Measurements from ENCODE around the gene COL13A1. TPM values are rescaled to one million over a fixed set of nuclear protein-coding genes. Genes with fewer than 3 reads are reported as not detected.

COL13A1 gene
- total RNA-seq, 4 donors from 2014 or later = 1.2 to 6.8 (median 3.9) TPM

- Histone ChIP-seq H3K36me3 (no peaks in the 10 kb centered on the region), H3K9me3 (no peaks in the 10 kb centered on the region), H3K27me3 (peaks cover 10% of the 10 kb centered on the region), H3K27ac (no peak overlapping the region), H3K4me3 (no peak overlapping the region), H3K4me1 (no peaks in the 10 kb centered on the region)
- 55 to 77% methylated on average over 2 to 3 of the region's 3 CpGs for WGBS, 2 donors (ENCODE audit: low coverage in 1 of 2)
- no peak for ATAC-seq
- TF ChIP-seq POLR2AphosphoS5 (IDR thresholded peaks at IDR 0.05) (no peak), CTCF (IDR thresholded peaks at IDR 0.05) (no peak), POLR2A (IDR thresholded peaks at IDR 0.05) (no peak), EP300 (IDR thresholded peaks at IDR 0.05) (no peak)
Measured at GRCh38 chr10:69968830-69969229, 167.1 kb downstream of the COL13A1 start.

- Histone ChIP-seq H3K27me3 (no peaks in the 10 kb centered on the region), H3K4me3 (no peak overlapping the region), H3K9me3 (no peaks in the 10 kb centered on the region), H3K36me3 (no peaks in the 10 kb centered on the region), H3K27ac (no peak overlapping the region), H3K4me1 (no peaks in the 10 kb centered on the region)
- TF ChIP-seq EP300 (IDR thresholded peaks at IDR 0.05) = no peak
- no peak for TF ChIP-seq POLR2AphosphoS5 (IDR thresholded peaks at IDR 0.05)
- no peak for TF ChIP-seq POLR2A (IDR thresholded peaks at IDR 0.05)
- no peak for TF ChIP-seq CTCF (IDR thresholded peaks at IDR 0.05)
- ATAC-seq = no peak
- WGBS, 2 donors (ENCODE audit: low coverage in 1 of 2) = 100% methylated on average over 1 of the region's 3 CpGs; no CpG with 5 or more reads in 1 of the 2 donors
Measured at GRCh38 chr10:69969977-69970376, 168.3 kb downstream of the COL13A1 start.

- no peaks in the 10 kb centered on the region for H3K27me3 ChIP-seq
Measured at GRCh38 chr10:69972981-69973397, 171.3 kb downstream of the COL13A1 start.

GRCh38 chr10:69973678-69974077 lies 172.0 kb downstream of the COL13A1 start:
- no peak for TF ChIP-seq EP300 (IDR thresholded peaks at IDR 0.05)
- TF ChIP-seq POLR2AphosphoS5 (IDR thresholded peaks at IDR 0.05) = no peak
- no peak for TF ChIP-seq POLR2A (IDR thresholded peaks at IDR 0.05)
- TF ChIP-seq CTCF (IDR thresholded peaks at IDR 0.05) = no peak

More at GRCh38 chr10:69972981-69973397, 171.3 kb downstream of the COL13A1 start:
- WGBS, 2 donors (ENCODE audit: low coverage in 1 of 2) = 57 to 67% methylated on average over 2 to 3 of the region's 3 CpGs
- H3K27ac ChIP-seq = no peak overlapping the region
- peaks cover 0 to 13% (median 0%) of the 10 kb centered on the region in 3 donors for H3K9me3 ChIP-seq
- H3K4me3 ChIP-seq = no peak overlapping the region
- no peaks in the 10 kb centered on the region for H3K36me3 ChIP-seq
- TF ChIP-seq EP300 (IDR thresholded peaks at IDR 0.05) = no peak
- TF ChIP-seq CTCF (IDR thresholded peaks at IDR 0.05) = no peak
- no peaks in the 10 kb centered on the region for H3K4me1 ChIP-seq
- ATAC-seq = no peak

GRCh38 chr10:69974551-69975155 lies 172.9 kb downstream of the COL13A1 start:
- Histone ChIP-seq H3K27ac (no peak overlapping the region), H3K27me3 (peaks cover 2% of the 10 kb centered on the region), H3K9me3 (peaks cover 0 to 24% (median 0%) of the 10 kb centered on the region in 3 donors), H3K36me3 (no peaks in the 10 kb centered on the region), H3K4me1 (no peaks in the 10 kb centered on the region), H3K4me3 (no peak overlapping the region)
- WGBS, 2 donors (ENCODE audit: low coverage in 1 of 2) = 24 to 32% methylated on average over 2 of the region's 2 CpGs
- ATAC-seq = no peak
- TF ChIP-seq POLR2AphosphoS5 (IDR thresholded peaks at IDR 0.05) (no peak), EP300 (IDR thresholded peaks at IDR 0.05) (no peak), CTCF (IDR thresholded peaks at IDR 0.05) (no peak)

More at GRCh38 chr10:69973678-69974077, 172.0 kb downstream of the COL13A1 start:
- ATAC-seq = no peak
- Histone ChIP-seq H3K27ac (no peak overlapping the region), H3K4me3 (no peak overlapping the region), H3K9me3 (peaks cover 0 to 19% (median 0%) of the 10 kb centered on the region in 3 donors), H3K36me3 (no peaks in the 10 kb centered on the region), H3K4me1 (no peaks in the 10 kb centered on the region), H3K27me3 (no peaks in the 10 kb centered on the region)
